PC-3 (cell line): Measurements from ENCODE around the gene TXNDC2. TPM values are rescaled to one million over a fixed set of nuclear protein-coding genes. Genes with fewer than 3 reads are reported as not detected.

ENCODE experiments used
- ATAC-seq: fragments of 200-7000 bp; cut with Tn5 transposase; 2 replicates; pipeline ENCODE4 v1.9.1; 2020; ENCODE audit warnings: mild to moderate bottlenecking, moderate library complexity
- BruUV-seq: library from RNA; stranded (reverse); fragments of 400-500 nt; replicated peaks from 2 replicates; lab custom pipeline; 2021; lab: Mats Ljungman, UMichigan
- CTCF ChIA-PET: fragments of 300-600 bp; sonication (Branson Sonifier 250); formaldehyde crosslinking; loops from one replicate; lab custom pipeline; 2022; ENCODE audit warnings: antibody characterized with exemption; lab: Charles Lee
- POLR2A ChIA-PET: fragments of 300-600 bp; sonication (Branson Sonifier 250); formaldehyde crosslinking; loops from one replicate; lab custom pipeline; 2022; ENCODE audit warnings: antibody characterized with exemption; ENCODE audit not compliant: unreplicated experiment; lab: Charles Lee
- DNase-seq: peaks from one replicate; pipeline ENCODE4 v3.0.0-alpha.2; 2015
- H2AFZ ChIP-seq: fragments of 300-600 bp; sonication (generic); 2 replicates; pipeline ENCODE4 v1.6.0; 2016; ENCODE audit warnings: antibody characterized with exemption, low read length
- H3F3A ChIP-seq: fragments of 300-600 bp; sonication (generic); one replicate; pipeline ENCODE4 v1.6.0; 2017; ENCODE audit warnings: antibody characterized with exemption, low read length, control low read depth, mild to moderate bottlenecking; ENCODE audit not compliant: unreplicated experiment
- H3K27ac ChIP-seq: fragments of 300-600 bp; sonication (generic); 2 replicates; pipeline ENCODE4 v1.5.1; 2016; ENCODE audit warnings: mild to moderate bottlenecking, low read length
- H3K27me3 ChIP-seq: fragments of 300-600 bp; sonication (generic); 2 replicates; pipeline ENCODE4 v1.6.1; 2016; ENCODE audit warnings: low read length, mixed read lengths
- H3K36me3 ChIP-seq: fragments of 300-600 bp; sonication (generic); 2 replicates; pipeline ENCODE4 v1.6.1; 2016; ENCODE audit warnings: low read depth, mixed run types, low read length, mixed read lengths
- H3K4me1 ChIP-seq: fragments of 300-600 bp; sonication (generic); 2 replicates; pipeline ENCODE4 v1.5.1; 2016; ENCODE audit warnings: low read length; ENCODE audit not compliant: insufficient read depth
- H3K4me2 ChIP-seq: fragments of 300-600 bp; sonication (generic); 2 replicates; pipeline ENCODE4 v1.6.0; 2016; ENCODE audit warnings: low read length
- H3K4me3 ChIP-seq: fragments of 300-600 bp; sonication (generic); 2 replicates; pipeline ENCODE4 v1.5.1; 2016; ENCODE audit warnings: mild to moderate bottlenecking, low read length, mixed read lengths
- H3K79me2 ChIP-seq: fragments of 300-600 bp; sonication (generic); 2 replicates; pipeline ENCODE4 v1.6.1; 2017; ENCODE audit warnings: low read length, mixed read lengths
- H3K9ac ChIP-seq: fragments of 300-600 bp; sonication (generic); 2 replicates; pipeline ENCODE4 v1.6.0; 2016; ENCODE audit warnings: mild to moderate bottlenecking, low read length
- H3K9me2 ChIP-seq: fragments of 300-600 bp; sonication (generic); replicated peaks from 2 replicates; pipeline ENCODE4 v1.6.1; 2016; ENCODE audit warnings: mixed run types, low read length, mixed read lengths
- H3K9me3 ChIP-seq: fragments of 300-600 bp; sonication (generic); 2 replicates; pipeline ENCODE4 v1.6.1; 2016; ENCODE audit warnings: low read length, mixed read lengths
- H4K20me1 ChIP-seq: fragments of 300-600 bp; sonication (generic); 2 replicates; pipeline ENCODE4 v1.6.1; 2016; ENCODE audit warnings: low read length, mixed read lengths
- CTCF ChIP-seq: fragments of 300-600 bp; sonication (generic); conservative IDR thresholded peaks from 2 replicates; pipeline ENCODE4 v1.5.1; 2017; ENCODE audit warnings: antibody characterized with exemption, low read depth, mild to moderate bottlenecking, low read length
- EZH2 ChIP-seq: fragments of 300-600 bp; sonication (generic); IDR thresholded peaks from one replicate; pipeline ENCODE4 v1.6.1; 2017; ENCODE audit warnings: antibody characterized with exemption, mild to moderate bottlenecking, low read length; ENCODE audit not compliant: unreplicated experiment
- EZH2phosphoT487 ChIP-seq: fragments of 300-600 bp; sonication (generic); IDR thresholded peaks from 2 replicates; pipeline ENCODE4 v1.6.1; 2018; ENCODE audit warnings: mild to moderate bottlenecking, antibody characterized with exemption, low read length, borderline replicate concordance
- intact Hi-C: fragments of 100-400 bp; cut with micrococcal nuclease; formaldehyde crosslinking; loops from 2 replicates; pipeline ENCODE4 v1.9.0; 2023
- total RNA-seq: library from RNA; depleted of rRNA; stranded (reverse); fragments of >200 nt; gene quantifications from 2 replicates; pipeline ENCODE4 v1.2.3, GENCODE V29; 2014

The TXNDC2 gene
- total RNA-seq, 1 experiment from 2014 or later: 0.87 TPM

- H3K9ac ChIP-seq: no peak overlapping the region
- no peaks in the 10 kb centered on the region for H3K9me3 ChIP-seq
- intact Hi-C loops: no loop called here
- no peaks in the 10 kb centered on the region for H3F3A ChIP-seq
- ATAC-seq (no peak), DNase-seq (no peak)
- H3K27me3 ChIP-seq: no peaks in the 10 kb centered on the region
- POLR2A ChIA-PET: no interaction called here
- H2AFZ ChIP-seq: no peak overlapping the region
- no peaks in the 10 kb centered on the region for H3K9me2 ChIP-seq
- H3K36me3 ChIP-seq: no peaks in the 10 kb centered on the region
- no peak overlapping the region for H3K27ac ChIP-seq
- no peak overlapping the region for H3K4me3 ChIP-seq
- TF ChIP-seq CTCF: no peak
- no peak for TF ChIP-seq EZH2phosphoT487
- no peak for TF ChIP-seq EZH2
- CTCF ChIA-PET: no interaction called here
- H3K4me1 ChIP-seq: peaks cover 3% of the 10 kb centered on the region; the same call in 1 of the 2 replicates
- no peaks in the 10 kb centered on the region for H4K20me1 ChIP-seq
- no peaks in the 10 kb centered on the region for H3K79me2 ChIP-seq
- H3K4me2 ChIP-seq: no peak overlapping the region
- no TSS peak for BruUV-seq
Observed at GRCh38 chr18:9858642-9859041, 27.1 kb upstream of the TXNDC2 start.

GRCh38 chr18:9859232-9859631, 26.5 kb upstream of the TXNDC2 start:
- no peak for TF ChIP-seq EZH2phosphoT487
- TF ChIP-seq CTCF: no peak
- TF ChIP-seq EZH2: no peak
- H3K36me3 ChIP-seq: no peaks in the 10 kb centered on the region

GRCh38 chr18:9860682-9861081, 25.1 kb upstream of the TXNDC2 start:
- H3K4me3 ChIP-seq: no peak overlapping the region
- H3K27me3 ChIP-seq: no peaks in the 10 kb centered on the region
- no peak for ATAC-seq
- intact Hi-C loops: no loop called here
- no peak for TF ChIP-seq CTCF
- no peak for TF ChIP-seq EZH2phosphoT487
- no peak for TF ChIP-seq EZH2
- no peak overlapping the region for H2AFZ ChIP-seq
- no peaks in the 10 kb centered on the region for H3K36me3 ChIP-seq
- H3K9me2 ChIP-seq: no peaks in the 10 kb centered on the region
- no peak overlapping the region for H3K4me2 ChIP-seq
- H3F3A ChIP-seq: no peaks in the 10 kb centered on the region
- no peaks in the 10 kb centered on the region for H3K4me1 ChIP-seq
- DNase-seq: no peak
- H3K9ac ChIP-seq: no peak overlapping the region
- H3K79me2 ChIP-seq: no peaks in the 10 kb centered on the region
- CTCF ChIA-PET: no interaction called here
- POLR2A ChIA-PET: no interaction called here
- no peak overlapping the region for H3K27ac ChIP-seq
- 0 out of 2 replicates have a peak, but pooled peaks cover 1% of the 10 kb centered on the region for H3K9me3 ChIP-seq
- BruUV-seq: no TSS peak
- H4K20me1 ChIP-seq: no peaks in the 10 kb centered on the region

More at GRCh38 chr18:9859232-9859631, 26.5 kb upstream of the TXNDC2 start:
- DNase-seq: no peak
- H3K79me2 ChIP-seq: no peaks in the 10 kb centered on the region
- ChIA-PET POLR2A (no interaction called here), CTCF (no interaction called here)
- H3K9me3 ChIP-seq: no peaks in the 10 kb centered on the region
- H3K4me2 ChIP-seq: no peak overlapping the region
- H3K4me1 ChIP-seq: peaks cover 3% of the 10 kb centered on the region; the same call in 1 of the 2 replicates
- no TSS peak for BruUV-seq
- H2AFZ ChIP-seq: no peak overlapping the region
- no peak overlapping the region for H3K9ac ChIP-seq
- H3K27me3 ChIP-seq: no peaks in the 10 kb centered on the region
- H4K20me1 ChIP-seq: no peaks in the 10 kb centered on the region
- H3F3A ChIP-seq: no peaks in the 10 kb centered on the region
- ATAC-seq: no peak
- H3K9me2 ChIP-seq: no peaks in the 10 kb centered on the region
- H3K4me3 ChIP-seq: no peak overlapping the region
- intact Hi-C loops: no loop called here
- H3K27ac ChIP-seq: no peak overlapping the region
